GM12878 (cell line): ENCODE results near the gene TIPIN. TPM values are rescaled to one million over a fixed set of nuclear protein-coding genes. Genes with fewer than 3 reads are reported as not detected.

Source experiments
- ATAC-seq: fragments of 200-7000 bp; cut with Tn5 transposase; 3 replicates; pipeline ENCODE4 v1.9.1; 2020; ENCODE audit warnings: mild to moderate bottlenecking, moderate library complexity
- BruUV-seq: library from RNA; stranded (reverse); fragments of 400-500 nt; replicated peaks from 2 replicates; lab custom pipeline; 2021; lab: Mats Ljungman, UMichigan
- CTCF ChIA-PET: fragments of 300-600 bp; sonication (Branson Sonifier 250); formaldehyde crosslinking; extraction: SDS; loops from one replicate; lab custom pipeline; 2021; ENCODE audit warnings: inconsistent platforms; lab: Yijun Ruan, JAX
- POLR2A ChIA-PET: fragments of 350-600 bp; formaldehyde crosslinking; extraction: SDS; loops from one replicate; lab custom pipeline; 2021; ENCODE audit warnings: inconsistent platforms; lab: Charles Lee
- RAD21 ChIA-PET: fragments of 300-600 bp; sonication (Branson Sonifier 250); formaldehyde crosslinking; loops from one replicate; lab custom pipeline; 2023; ENCODE audit warnings: antibody characterized with exemption; ENCODE audit not compliant: unreplicated experiment; lab: Charles Lee
- SMC1A ChIA-PET: fragments of 300-600 bp; sonication (Branson Sonifier 250); formaldehyde crosslinking; loops from one replicate; lab custom pipeline; 2023; ENCODE audit not compliant: unreplicated experiment, uncharacterized antibody; lab: Charles Lee
- DNase-seq: peaks from one replicate; pipeline ENCODE4 v3.0.0-alpha.2; 2011; ENCODE audit warnings: low read depth, low spot score
- FAIRE-seq: peaks from 3 replicates; lab custom pipeline; 2011; peaks lifted over from hg19 to GRCh38; lab: Jason Lieb, UNC
- H2AFZ ChIP-seq: 2 replicates; pipeline ENCODE4 v1.6.0; 2011; ENCODE audit warnings: low read depth, low read length, control low read depth; ENCODE audit not compliant: control insufficient read depth
- H3K27ac ChIP-seq: 2 replicates; pipeline ENCODE4 v1.5.1; 2011; ENCODE audit warnings: control low read depth; ENCODE audit not compliant: control insufficient read depth, insufficient read depth
- H3K27me3 ChIP-seq, 2 experiments: replicated peaks in 1 of 2; 2 replicates each; pipeline versions ENCODE4 v1.6.0 to v1.6.1; 2011; ENCODE audit warnings: low read length in 1 of 2; ENCODE audit not compliant: control insufficient read depth in 2 of 2, insufficient read depth in 2 of 2
- H3K36me3 ChIP-seq, 2 experiments: 2 replicates each; pipeline ENCODE4 v1.5.1; 2011; ENCODE audit warnings: low read length in 1 of 2; ENCODE audit not compliant: control insufficient read depth in 2 of 2, insufficient read depth in 2 of 2
- H3K4me1 ChIP-seq: 2 replicates; pipeline ENCODE4 v1.6.1; 2011; ENCODE audit warnings: mild to moderate bottlenecking, low read length, moderate library complexity, mixed read lengths; ENCODE audit not compliant: control insufficient read depth, insufficient read depth
- H3K4me2 ChIP-seq: 2 replicates; pipeline ENCODE4 v1.6.0; 2011; ENCODE audit warnings: control low read depth; ENCODE audit not compliant: control insufficient read depth, insufficient read depth
- H3K4me3 ChIP-seq: fragments of 200-600 bp; sonication (generic); 2 replicates; pipeline ENCODE4 v1.5.1; 2016
- H3K79me2 ChIP-seq: 2 replicates; pipeline ENCODE4 v1.6.0; 2011; ENCODE audit warnings: low read length; ENCODE audit not compliant: control insufficient read depth, insufficient read depth
- H3K9ac ChIP-seq: 2 replicates; pipeline ENCODE4 v1.8.0; 2011; ENCODE audit warnings: low read length, control low read depth, mixed read lengths; ENCODE audit not compliant: control insufficient read depth, insufficient read depth
- H3K9me3 ChIP-seq: replicated peaks from 3 replicates; pipeline ENCODE4 v1.5.1; 2011; ENCODE audit warnings: mild to moderate bottlenecking, low read length; ENCODE audit not compliant: control insufficient read depth, insufficient read depth
- H4K20me1 ChIP-seq: 2 replicates; pipeline ENCODE4 v1.6.0; 2011; ENCODE audit not compliant: control insufficient read depth, insufficient read depth
- CREB1 ChIP-seq: IDR thresholded peaks from 2 replicates; pipeline ENCODE4 v1.6.1; 2012; ENCODE audit warnings: low read depth, mild to moderate bottlenecking, inconsistent platforms
- EED ChIP-seq: sonication (generic); IDR thresholded peaks from 2 replicates; pipeline ENCODE4 v1.6.1; 2016; ENCODE audit warnings: antibody characterized with exemption, low read depth
- FOS ChIP-seq: IDR thresholded peaks from 3 replicates; pipeline ENCODE4 v1.6.1; 2011; ENCODE audit warnings: borderline replicate concordance; ENCODE audit not compliant: insufficient read length; ENCODE audit errors: extremely low read depth
- FOXK2 ChIP-seq: fragments of 450-650 bp; IDR thresholded peaks from 2 replicates; pipeline ENCODE4 v1.6.1; 2017; ENCODE audit warnings: mild to moderate bottlenecking, moderate library complexity
- IKZF1 ChIP-seq: fragments of 450-650 bp; conservative IDR thresholded peaks from 2 replicates; pipeline ENCODE4 v1.6.1; 2017; ENCODE audit warnings: antibody characterized with exemption, mild to moderate bottlenecking
- NFXL1 ChIP-seq: fragments of 450-650 bp; IDR thresholded peaks from 2 replicates; pipeline ENCODE4 v1.6.1; 2017; ENCODE audit warnings: antibody characterized with exemption, mild to moderate bottlenecking, borderline replicate concordance
- SMAD5 ChIP-seq: IDR thresholded peaks from 2 replicates; pipeline ENCODE4 v1.6.1; 2016; ENCODE audit warnings: antibody characterized with exemption, low read depth
- SPI1 ChIP-seq: IDR thresholded peaks from 2 replicates; pipeline ENCODE4 v1.6.1; 2011; ENCODE audit warnings: low read depth, mild to moderate bottlenecking, low read length, moderate library complexity, borderline replicate concordance; ENCODE audit not compliant: insufficient read depth
- ZNF207 ChIP-seq: fragments of 450-650 bp; IDR thresholded peaks from 2 replicates; pipeline ENCODE4 v1.6.1; 2014; ENCODE audit warnings: antibody characterized with exemption, mild to moderate bottlenecking, borderline replicate concordance
- ZZZ3 ChIP-seq: IDR thresholded peaks from 2 replicates; pipeline ENCODE4 v1.6.1; 2011; ENCODE audit warnings: low read depth; ENCODE audit not compliant: control insufficient read depth, insufficient read length
- WGBS: methylation state at CpG from one replicate; pipeline ENCODE4 v1.1.6; 2016; ENCODE audit warnings: low lambda C conversion rate; ENCODE audit not compliant: insufficient replicate concordance, insufficient coverage; ENCODE audit errors: missing lambda C conversion rate; 5-methylcytosine and 5-hydroxymethylcytosine counted together
- in situ Hi-C: fragments of 300-500 bp; cut with MboI; formaldehyde crosslinking; loops from 9 replicates; pipeline ENCODE4 v1.14.3; 2018; ENCODE audit warnings: mixed read lengths
- intact Hi-C: fragments of 100-400 bp; cut with micrococcal nuclease; formaldehyde crosslinking; loops from one replicate; pipeline ENCODE4 v1.14.2; 2022; ENCODE audit not compliant: unreplicated experiment
- polyA plus RNA-seq, 11 experiments: library from polyadenylated mRNA; depleted of rRNA in 4 of 11; unstranded in 6 of 11; stranded (reverse) in 5 of 11; fragments of >200 nt; fragmentation: Nextera tagmentation in 4 of 11; fragmentation: Illumina TruSeq in 1 of 11; extraction: Ambion mirVana in 4 of 11; extraction: Trizol in 1 of 11; gene quantifications; 1 replicate in 1 of 11; 2 replicates in 10 of 11; pipeline versions ENCODE4 v1.2.1 to v1.2.3, GENCODE V29; 2011 to 2016; ENCODE audit warnings: inconsistent platforms in 2 of 11, missing spikeins in 2 of 11, low read depth in 1 of 11
- total RNA-seq, 4 experiments: library from RNA; depleted of rRNA in 3 of 4; stranded (reverse); fragments of >200 nt in 3 of 4; fragmentation: Illumina TruSeq in 1 of 4; extraction: Trizol in 1 of 4; gene quantifications; 2 replicates each; pipeline versions ENCODE4 v1.2.1 to v1.2.3, GENCODE V29; 2013 to 2021
- TF ChIP-seq, protein P1 (sequence below): fragments of 150-350 bp; IDR thresholded peaks from 2 replicates; pipeline ENCODE4 v1.6.1; 2014; ENCODE audit warnings: mild to moderate bottlenecking, low read depth, low read length
- TF ChIP-seq, protein P2 (sequence below): fragments of 450-650 bp; IDR thresholded peaks from 2 replicates; pipeline ENCODE4 v1.6.1; 2018; ENCODE audit warnings: borderline replicate concordance, mild to moderate bottlenecking; ENCODE audit not compliant: partially characterized antibody

TIPIN gene
- total and polyA plus RNA-seq, 10 of the 15 experiments (the other 5 are each of a cell fraction or from before 2014, with no cell fraction given), result 21.1 to 69.2 (median 47.0) TPM

DNA sequence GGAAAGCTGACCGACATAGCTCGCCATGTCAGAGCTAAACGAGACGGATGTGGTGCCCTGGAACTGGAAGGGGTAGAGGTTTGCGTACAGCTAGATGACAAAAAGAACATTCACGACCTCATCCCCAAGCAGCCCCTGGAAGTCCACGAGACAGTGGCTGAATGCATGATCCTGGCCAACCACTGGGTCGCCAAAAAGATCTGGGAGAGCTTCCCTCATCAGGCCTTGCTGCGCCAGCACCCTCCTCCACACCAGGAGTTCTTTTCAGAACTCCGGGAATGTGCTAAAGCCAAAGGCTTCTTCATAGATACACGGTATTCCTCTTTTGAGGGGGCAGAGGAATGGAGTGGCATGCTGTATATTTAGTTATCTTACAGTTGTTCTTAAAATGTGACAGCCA, 30.4 kb downstream of the TIPIN start:
- Histone ChIP-seq H3K4me1 (no peaks in the 10 kb centered on the region), H2AFZ (no peak overlapping the region), H3K27me3 (no peaks in the 10 kb centered on the region), H3K4me3 (no peak overlapping the region), H4K20me1 (no peaks in the 10 kb centered on the region), H3K79me2 (no peaks in the 10 kb centered on the region), H3K27ac (no peak overlapping the region), H3K9ac (no peak overlapping the region), H3K9me3 (no peaks in the 10 kb centered on the region), H3K36me3 (peaks cover 8 to 16% of the 10 kb centered on the region in 2 experiments), H3K4me2 (no peak overlapping the region)
- ChIA-PET POLR2A (interaction anchor here (0.8 kb wide), 1 partner anchor 9 kb away, joined by 6 read pairs; no protein-coding TSS in a partner anchor), SMC1A (interaction anchor here (1.2 kb wide), 2 partner anchors 14 to 145 kb away, joined by 3 read pairs; no protein-coding TSS in a partner anchor), RAD21 (no interaction called here), CTCF (no interaction called here)
- ATAC-seq, result no peak
- in situ Hi-C loops (no loop called here), intact Hi-C loops (no loop called here)
- BruUV-seq, result no TSS peak
- TF ChIP-seq SMAD5, result no peak
- no peak for DNase-seq
- no peak for FAIRE-seq
- WGBS, result 95% methylated on average over 11 of the region's 11 CpGs

DNA sequence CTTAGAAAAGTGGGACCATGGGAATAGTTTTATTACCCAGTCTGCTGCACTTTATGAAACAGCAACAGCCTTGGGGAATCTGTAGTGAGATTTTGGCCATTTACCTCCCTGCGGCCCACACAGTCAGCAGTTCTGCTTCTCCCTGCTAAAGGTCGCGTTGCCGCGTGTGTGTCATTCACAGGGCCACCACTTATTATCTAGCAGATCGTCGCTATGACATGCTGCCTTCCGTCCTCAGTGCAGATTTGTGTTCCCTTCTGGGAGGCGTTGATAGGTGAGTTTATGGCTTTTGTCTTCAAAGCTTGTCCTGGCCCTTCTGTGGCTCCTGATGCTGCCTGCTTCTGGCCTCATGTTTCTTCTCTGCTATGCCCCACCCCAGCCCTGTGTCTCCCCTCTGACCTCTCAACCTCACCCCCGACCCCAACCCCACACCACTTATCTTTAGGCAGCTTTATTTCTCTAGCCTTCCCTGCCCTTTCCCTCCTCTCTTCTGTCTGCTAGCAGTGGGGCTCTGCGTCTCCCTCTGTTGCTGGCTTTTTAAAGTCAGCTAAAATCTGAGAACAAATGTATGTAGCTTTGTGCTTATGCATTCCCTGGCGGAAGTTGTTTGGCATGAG, 33.1 kb downstream of the TIPIN start:
- Histone ChIP-seq H3K4me2 (no peak overlapping the region), H3K4me1 (no peaks in the 10 kb centered on the region), H3K27ac (no peak overlapping the region), H3K27me3 (no peaks in the 10 kb centered on the region), H3K4me3 (no peak overlapping the region), H3K9ac (no peak overlapping the region), H4K20me1 (no peaks in the 10 kb centered on the region), H3K36me3 (peaks cover 8 to 20% of the 10 kb centered on the region in 2 experiments), H3K9me3 (no peaks in the 10 kb centered on the region), H2AFZ (no peak overlapping the region), H3K79me2 (no peaks in the 10 kb centered on the region)
- in situ Hi-C loops, result no loop called here
- intact Hi-C loops, result no loop called here
- 95% methylated on average over 12 of the region's 12 CpGs for WGBS
- ChIA-PET POLR2A (no interaction called here), RAD21 (no interaction called here), CTCF (interaction anchor here (1.5 kb wide), 1 partner anchor 35 kb away, joined by 3 read pairs; no protein-coding TSS in a partner anchor), SMC1A (interaction anchor here (0.6 to 1.0 kb wide), 2 partner anchors 21 to 63 kb away, joined by 3 to 5 read pairs; partner anchors contain the start of gene MAP2K1)
- DNase-seq (no peak), ATAC-seq (no peak), FAIRE-seq (no peak)
- BruUV-seq, result no TSS peak
- TF ChIP-seq ZNF207 (no peak), SPI1 (no peak), CREB1 (no peak), FOS (no peak), NFXL1 (no peak), EED (no peak), IKZF1 (no peak), FOXK2 (no peak), ZZZ3 (no peak)
- TF ChIP-seq, protein P1, sequence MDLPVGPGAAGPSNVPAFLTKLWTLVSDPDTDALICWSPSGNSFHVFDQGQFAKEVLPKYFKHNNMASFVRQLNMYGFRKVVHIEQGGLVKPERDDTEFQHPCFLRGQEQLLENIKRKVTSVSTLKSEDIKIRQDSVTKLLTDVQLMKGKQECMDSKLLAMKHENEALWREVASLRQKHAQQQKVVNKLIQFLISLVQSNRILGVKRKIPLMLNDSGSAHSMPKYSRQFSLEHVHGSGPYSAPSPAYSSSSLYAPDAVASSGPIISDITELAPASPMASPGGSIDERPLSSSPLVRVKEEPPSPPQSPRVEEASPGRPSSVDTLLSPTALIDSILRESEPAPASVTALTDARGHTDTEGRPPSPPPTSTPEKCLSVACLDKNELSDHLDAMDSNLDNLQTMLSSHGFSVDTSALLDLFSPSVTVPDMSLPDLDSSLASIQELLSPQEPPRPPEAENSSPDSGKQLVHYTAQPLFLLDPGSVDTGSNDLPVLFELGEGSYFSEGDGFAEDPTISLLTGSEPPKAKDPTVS, result no peak
- TF ChIP-seq, protein P2, sequence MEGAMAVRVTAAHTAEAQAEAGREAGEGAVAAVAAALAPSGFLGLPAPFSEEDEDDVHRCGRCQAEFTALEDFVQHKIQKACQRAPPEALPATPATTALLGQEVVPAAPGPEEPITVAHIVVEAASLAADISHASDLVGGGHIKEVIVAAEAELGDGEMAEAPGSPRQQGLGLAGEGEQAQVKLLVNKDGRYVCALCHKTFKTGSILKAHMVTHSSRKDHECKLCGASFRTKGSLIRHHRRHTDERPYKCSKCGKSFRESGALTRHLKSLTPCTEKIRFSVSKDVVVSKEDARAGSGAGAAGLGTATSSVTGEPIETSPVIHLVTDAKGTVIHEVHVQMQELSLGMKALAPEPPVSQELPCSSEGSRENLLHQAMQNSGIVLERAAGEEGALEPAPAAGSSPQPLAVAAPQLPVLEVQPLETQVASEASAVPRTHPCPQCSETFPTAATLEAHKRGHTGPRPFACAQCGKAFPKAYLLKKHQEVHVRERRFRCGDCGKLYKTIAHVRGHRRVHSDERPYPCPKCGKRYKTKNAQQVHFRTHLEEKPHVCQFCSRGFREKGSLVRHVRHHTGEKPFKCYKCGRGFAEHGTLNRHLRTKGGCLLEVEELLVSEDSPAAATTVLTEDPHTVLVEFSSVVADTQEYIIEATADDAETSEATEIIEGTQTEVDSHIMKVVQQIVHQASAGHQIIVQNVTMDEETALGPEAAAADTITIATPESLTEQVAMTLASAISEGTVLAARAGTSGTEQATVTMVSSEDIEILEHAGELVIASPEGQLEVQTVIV, result no peak
